NT2/D1 (cell line): ENCODE results near the gene FNDC3B.

Source experiments
- SUZ12 ChIP-seq: IDR thresholded peaks from 2 replicates; pipeline ENCODE4 v1.6.1; 2011; ENCODE audit not compliant: insufficient read length, insufficient read depth; ENCODE audit errors: extremely low read depth
- YY1 ChIP-seq: IDR thresholded peaks from 2 replicates; pipeline ENCODE4 v1.6.1; 2011; ENCODE audit not compliant: insufficient read length, insufficient read depth
- ZNF274 ChIP-seq: IDR thresholded peaks from 2 replicates; pipeline ENCODE4 v1.6.1; 2011; ENCODE audit warnings: mild to moderate bottlenecking, low read depth, low read length

- TF ChIP-seq YY1 (no peak), ZNF274 (no peak), SUZ12 (no peak)
Observed at GRCh38 chr3:172131746-172132145, 92.4 kb downstream of the FNDC3B start.
